Measurements from ENCODE around the gene PRDM16. TPM values are rescaled to one million over a fixed set of nuclear protein-coding genes. Genes with fewer than 3 reads are reported as not detected.
A peak's percentile ranks its signal among the peaks of the same experiment; 100 is the strongest.

PRDM16 gene
- total and polyA plus RNA-seq, 2 of the 13 experiments (the other 11 are each of a cell fraction or from before 2014, with no cell fraction given) = 0.15 to 0.81 TPM

DNA sequence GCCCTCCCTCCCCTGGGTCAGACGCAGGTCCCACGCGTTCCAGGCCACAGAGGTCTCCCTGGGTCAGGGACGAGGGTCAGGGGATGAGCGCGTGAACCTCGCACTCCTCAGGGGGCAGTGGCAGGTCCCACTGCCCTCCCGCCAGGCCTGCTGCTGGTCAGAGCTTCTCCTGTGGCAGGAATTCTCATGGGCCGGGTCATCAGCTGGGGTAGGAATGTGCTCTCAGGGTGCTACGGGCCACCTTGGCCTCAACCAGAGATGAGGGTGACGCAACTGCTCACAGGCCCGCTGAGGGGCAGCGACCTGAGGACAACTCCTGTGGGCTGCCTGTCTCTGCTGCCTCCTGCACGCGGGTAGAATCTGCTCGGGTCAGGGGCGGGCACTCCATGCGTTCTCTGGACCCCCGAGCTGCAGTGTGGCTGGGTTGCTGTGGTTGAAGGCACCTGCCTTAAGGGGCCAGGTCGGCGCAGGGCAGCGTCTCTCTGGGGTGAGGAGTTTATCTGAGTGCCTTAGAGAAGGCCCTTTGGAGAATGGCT, 128.8 kb downstream of the PRDM16 start (continued):
- TF ChIP-seq, protein P1, sequence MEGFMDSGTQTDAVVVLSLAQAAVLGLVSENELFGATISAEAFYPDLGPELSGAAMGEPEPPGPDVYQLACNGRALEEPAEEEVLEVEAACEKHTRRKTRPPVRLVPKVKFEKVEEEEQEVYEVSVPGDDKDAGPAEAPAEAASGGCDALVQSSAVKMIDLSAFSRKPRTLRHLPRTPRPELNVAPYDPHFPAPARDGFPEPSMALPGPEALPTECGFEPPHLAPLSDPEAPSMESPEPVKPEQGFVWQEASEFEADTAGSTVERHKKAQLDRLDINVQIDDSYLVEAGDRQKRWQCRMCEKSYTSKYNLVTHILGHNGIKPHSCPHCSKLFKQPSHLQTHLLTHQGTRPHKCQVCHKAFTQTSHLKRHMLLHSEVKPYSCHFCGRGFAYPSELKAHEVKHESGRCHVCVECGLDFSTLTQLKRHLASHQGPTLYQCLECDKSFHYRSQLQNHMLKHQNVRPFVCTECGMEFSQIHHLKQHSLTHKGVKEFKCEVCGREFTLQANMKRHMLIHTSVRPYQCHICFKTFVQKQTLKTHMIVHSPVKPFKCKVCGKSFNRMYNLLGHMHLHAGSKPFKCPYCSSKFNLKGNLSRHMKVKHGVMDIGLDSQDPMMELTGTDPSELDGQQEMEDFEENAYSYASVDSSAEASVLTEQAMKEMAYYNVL (CRISPR knock-in tag; IDR thresholded peaks at IDR 0.05; ENCODE audit: borderline replicate concordance) = no peak
- TF ChIP-seq ZNF7 (CRISPR knock-in tag; IDR thresholded peaks at IDR 0.05) (no peak), ZNF3 (CRISPR knock-in tag; IDR thresholded peaks at IDR 0.05) (no peak), PBX3 (CRISPR knock-in tag; IDR thresholded peaks at IDR 0.05; ENCODE audit: borderline replicate concordance) (no peak), TAF15 (IDR thresholded peaks at IDR 0.05; ENCODE audit: low read depth, low read length, poor library complexity, severe bottlenecking) (no peak), ZNF33A (CRISPR knock-in tag; IDR thresholded peaks at IDR 0.05; ENCODE audit: borderline replicate concordance) (no peak), E2F2 (CRISPR knock-in tag; IDR thresholded peaks at IDR 0.05; ENCODE audit: borderline replicate concordance) (no peak), DR1 (CRISPR knock-in tag; IDR thresholded peaks at IDR 0.05) (0 out of 2 replicates have a peak, but pooled peaks have one; percentile 19), MLLT10 (CRISPR knock-in tag; IDR thresholded peaks at IDR 0.05) (no peak), KLF13 (CRISPR knock-in tag; IDR thresholded peaks at IDR 0.05) (no peak), ZNF138 (CRISPR knock-in tag; IDR thresholded peaks at IDR 0.05; ENCODE audit: low read depth) (no peak), YEATS4 (CRISPR knock-in tag; IDR thresholded peaks at IDR 0.05; ENCODE audit: borderline replicate concordance) (no peak), IRF1 (CRISPR knock-in tag; IDR thresholded peaks at IDR 0.05; ENCODE audit: low read depth) (no peak)
- TF ChIP-seq, protein P2, sequence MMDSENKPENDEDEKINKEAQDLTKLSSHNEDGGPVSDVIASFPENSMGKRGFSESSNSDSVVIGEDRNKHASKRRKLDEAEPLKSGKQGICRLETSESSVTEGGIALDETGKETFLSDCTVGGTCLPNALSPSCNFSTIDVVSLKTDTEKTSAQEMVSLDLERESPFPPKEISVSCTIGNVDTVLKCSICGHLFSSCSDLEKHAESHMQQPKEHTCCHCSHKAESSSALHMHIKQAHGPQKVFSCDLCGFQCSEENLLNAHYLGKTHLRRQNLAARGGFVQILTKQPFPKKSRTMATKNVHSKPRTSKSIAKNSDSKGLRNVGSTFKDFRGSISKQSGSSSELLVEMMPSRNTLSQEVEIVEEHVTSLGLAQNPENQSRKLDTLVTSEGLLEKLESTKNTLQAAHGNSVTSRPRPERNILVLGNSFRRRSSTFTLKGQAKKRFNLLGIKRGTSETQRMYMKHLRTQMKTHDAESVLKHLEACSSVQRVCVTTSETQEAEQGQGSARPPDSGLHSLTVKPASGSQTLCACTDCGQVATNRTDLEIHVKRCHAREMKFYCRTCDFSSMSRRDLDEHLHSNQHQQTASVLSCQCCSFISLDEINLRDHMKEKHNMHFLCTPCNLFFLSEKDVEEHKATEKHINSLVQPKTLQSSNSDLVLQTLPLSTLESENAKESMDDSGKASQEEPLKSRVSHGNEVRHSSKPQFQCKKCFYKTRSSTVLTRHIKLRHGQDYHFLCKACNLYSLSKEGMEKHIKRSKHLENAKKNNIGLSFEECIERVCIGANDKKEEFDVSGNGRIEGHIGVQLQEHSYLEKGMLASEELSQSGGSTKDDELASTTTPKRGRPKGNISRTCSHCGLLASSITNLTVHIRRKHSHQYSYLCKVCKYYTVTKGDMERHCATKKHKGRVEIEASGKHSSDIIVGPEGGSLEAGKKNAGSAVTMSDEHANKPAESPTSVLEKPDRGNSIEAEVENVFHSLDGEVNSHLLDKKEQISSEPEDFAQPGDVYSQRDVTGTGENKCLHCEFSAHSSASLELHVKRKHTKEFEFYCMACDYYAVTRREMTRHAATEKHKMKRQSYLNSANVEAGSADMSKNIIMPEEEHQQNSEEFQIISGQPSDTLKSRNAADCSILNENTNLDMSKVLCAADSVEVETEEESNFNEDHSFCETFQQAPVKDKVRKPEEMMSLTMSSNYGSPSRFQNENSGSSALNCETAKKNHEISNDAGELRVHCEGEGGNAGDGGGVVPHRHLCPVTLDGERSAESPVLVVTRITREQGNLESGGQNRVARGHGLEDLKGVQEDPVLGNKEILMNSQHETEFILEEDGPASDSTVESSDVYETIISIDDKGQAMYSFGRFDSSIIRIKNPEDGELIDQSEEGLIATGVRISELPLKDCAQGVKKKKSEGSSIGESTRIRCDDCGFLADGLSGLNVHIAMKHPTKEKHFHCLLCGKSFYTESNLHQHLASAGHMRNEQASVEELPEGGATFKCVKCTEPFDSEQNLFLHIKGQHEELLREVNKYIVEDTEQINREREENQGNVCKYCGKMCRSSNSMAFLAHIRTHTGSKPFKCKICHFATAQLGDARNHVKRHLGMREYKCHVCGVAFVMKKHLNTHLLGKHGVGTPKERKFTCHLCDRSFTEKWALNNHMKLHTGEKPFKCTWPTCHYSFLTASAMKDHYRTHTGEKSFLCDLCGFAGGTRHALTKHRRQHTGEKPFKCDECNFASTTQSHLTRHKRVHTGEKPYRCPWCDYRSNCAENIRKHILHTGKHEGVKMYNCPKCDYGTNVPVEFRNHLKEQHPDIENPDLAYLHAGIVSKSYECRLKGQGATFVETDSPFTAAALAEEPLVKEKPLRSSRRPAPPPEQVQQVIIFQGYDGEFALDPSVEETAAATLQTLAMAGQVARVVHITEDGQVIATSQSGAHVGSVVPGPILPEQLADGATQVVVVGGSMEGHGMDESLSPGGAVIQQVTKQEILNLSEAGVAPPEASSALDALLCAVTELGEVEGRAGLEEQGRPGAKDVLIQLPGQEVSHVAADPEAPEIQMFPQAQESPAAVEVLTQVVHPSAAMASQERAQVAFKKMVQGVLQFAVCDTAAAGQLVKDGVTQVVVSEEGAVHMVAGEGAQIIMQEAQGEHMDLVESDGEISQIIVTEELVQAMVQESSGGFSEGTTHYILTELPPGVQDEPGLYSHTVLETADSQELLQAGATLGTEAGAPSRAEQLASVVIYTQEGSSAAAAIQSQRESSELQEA (CRISPR knock-in tag; IDR thresholded peaks at IDR 0.05; ENCODE audit: not compliant biosample characterization) = no peak
- TF ChIP-seq, protein P3, sequence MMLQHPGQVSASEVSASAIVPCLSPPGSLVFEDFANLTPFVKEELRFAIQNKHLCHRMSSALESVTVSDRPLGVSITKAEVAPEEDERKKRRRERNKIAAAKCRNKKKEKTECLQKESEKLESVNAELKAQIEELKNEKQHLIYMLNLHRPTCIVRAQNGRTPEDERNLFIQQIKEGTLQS (CRISPR knock-in tag; IDR thresholded peaks at IDR 0.05) = peak; percentile 93
